Activated CD4-positive, alpha-beta T cell treated with anti-CD3 and anti-CD28 coated beads, Interleukin-2, amount 50 U/mL, for 48 hours (primary cell): ENCODE data around the gene NACC2.

Experiments
- DNase-seq, 2 experiments: peaks; one replicate each; pipeline ENCODE4 v3.0.0-alpha.2; 2020

Gene NACC2

DNA sequence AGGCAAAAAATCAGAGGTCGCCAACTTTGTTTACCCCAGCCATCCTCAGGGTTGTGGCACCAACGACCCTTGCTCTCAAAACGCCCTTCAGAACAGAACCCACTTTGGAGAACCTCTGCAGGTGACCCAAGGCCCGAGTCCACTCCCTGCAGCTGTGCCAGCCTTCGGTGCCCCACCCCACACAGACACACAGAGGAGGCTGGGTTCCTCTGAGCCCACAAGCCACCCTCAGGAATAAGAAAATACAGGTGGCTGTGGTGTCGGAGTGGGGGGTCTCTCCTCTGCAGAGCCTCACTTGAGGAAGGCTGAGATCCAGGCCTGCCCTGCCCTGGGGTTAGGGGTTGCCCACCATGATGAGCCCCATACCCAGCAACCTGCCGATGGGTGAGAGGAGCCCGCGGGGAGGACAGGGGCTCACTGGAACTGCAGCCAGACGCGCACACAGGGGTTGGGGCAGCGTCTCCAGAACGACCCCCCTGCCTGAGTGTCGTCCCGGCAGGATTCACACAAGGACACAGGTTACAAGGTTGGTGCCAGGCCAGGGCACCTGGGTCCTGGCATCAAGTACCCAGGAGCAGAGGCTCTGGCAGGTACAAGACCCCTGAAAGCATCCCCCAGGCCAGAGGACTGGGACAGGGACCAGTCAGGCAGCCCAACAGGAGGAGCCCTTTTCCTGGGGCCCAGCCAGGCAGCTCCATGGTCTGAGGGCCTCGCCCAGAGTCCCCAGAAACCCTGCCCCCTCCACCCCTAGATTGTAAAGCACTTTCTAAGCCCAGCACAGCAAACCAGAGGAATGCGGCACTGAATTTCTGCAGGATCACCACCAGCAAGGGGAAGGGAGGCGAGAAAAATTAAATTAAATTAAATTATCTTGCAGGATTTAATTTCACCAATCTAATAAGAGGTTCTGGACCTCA is 40.0 kb downstream of the NACC2 start:
- no peak for DNase-seq

- no peak for DNase-seq
These were observed 40.9 kb downstream of the NACC2 start for GRCh38 chr9:136054146-136054545.

GRCh38 chr9:136053757-136054142 is 41.3 kb downstream of the NACC2 start:
- DNase-seq: no peak

GRCh38 chr9:136052991-136053756 is 41.9 kb downstream of the NACC2 start:
- DNase-seq: no peak

DNA sequence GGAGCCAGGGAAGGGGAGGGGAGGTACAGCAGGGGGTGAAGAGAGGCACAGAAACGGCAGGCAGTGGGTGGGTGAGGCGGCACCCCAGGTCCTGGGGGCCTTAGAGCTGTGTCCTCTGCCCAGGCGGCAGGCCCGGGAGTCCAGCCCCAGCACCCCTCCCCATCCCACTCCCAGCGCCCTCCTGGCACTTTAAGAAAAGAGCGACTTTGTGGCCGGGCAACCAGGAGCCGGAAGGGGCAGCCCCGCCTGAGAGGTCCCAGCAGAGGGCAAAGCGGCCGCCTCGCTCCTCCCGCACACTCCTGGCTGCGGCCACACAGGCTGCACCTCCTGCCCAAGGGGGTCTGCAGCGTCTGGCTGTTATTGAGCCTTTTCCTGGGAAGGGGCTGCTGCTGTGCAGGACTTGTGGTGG is 42.6 kb downstream of the NACC2 start:
- DNase-seq: no peak

DNA sequence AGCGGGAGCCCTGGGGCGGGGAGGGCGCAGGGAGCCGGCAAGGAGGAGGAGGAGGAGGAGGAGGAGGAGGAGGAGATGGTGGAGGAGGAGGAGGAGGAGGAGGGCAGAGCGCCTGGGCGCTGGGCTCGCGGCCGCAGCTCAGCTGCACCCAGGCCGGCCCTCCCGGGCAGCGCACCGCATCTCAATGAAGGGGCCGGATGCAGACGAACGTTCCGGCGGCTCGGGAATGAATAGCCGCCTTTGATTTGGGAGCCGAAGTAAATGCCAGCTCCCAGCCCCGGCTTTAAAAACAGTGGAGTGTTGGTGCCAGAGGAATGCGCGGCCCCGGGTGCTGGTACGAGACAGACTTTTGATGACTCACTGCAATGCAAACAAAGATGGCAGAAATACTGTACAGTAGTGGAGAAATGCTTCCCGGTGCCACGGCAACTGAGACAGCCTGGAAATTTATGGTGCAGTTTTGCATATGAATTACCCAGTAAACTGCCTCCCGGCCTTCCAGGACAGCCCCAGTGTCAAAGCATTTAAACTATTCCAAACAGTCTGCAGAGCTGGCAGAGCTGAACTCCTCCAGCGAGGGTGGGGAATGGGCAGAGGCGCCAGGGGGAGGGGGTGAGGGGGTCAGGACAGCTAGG is 43.1 kb downstream of the NACC2 start:
- peak; percentile 33 to 39 for DNase-seq

DNA sequence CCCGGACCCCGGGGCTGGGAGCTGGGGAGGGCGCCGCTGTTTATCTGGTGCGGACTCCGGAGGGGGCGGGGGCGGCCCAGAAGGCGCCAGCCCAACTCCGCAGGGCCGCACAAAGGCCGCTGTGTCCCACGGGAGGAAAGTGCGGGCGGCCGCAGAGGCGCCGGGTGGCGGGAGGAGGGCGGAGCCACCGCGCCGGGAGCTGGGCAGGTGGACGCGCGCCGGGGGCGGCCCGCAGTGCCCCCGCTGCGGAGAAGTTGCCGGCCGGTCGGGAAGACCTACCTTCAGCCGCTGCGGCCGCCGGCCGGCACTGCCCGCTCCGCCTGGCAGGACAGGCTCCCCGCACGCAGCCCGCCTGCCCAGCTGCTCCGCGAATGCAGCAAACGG is 43.6 kb downstream of the NACC2 start:
- no peak for DNase-seq

GRCh38 chr9:136050701-136051452 is 44.2 kb downstream of the NACC2 start:
- DNase-seq: no peak

- DNase-seq: no peak
These were observed 44.8 kb downstream of the NACC2 start for GRCh38 chr9:136050266-136050700.

GRCh38 chr9:136049491-136050265 is 45.4 kb downstream of the NACC2 start:
- DNase-seq: no peak

DNA sequence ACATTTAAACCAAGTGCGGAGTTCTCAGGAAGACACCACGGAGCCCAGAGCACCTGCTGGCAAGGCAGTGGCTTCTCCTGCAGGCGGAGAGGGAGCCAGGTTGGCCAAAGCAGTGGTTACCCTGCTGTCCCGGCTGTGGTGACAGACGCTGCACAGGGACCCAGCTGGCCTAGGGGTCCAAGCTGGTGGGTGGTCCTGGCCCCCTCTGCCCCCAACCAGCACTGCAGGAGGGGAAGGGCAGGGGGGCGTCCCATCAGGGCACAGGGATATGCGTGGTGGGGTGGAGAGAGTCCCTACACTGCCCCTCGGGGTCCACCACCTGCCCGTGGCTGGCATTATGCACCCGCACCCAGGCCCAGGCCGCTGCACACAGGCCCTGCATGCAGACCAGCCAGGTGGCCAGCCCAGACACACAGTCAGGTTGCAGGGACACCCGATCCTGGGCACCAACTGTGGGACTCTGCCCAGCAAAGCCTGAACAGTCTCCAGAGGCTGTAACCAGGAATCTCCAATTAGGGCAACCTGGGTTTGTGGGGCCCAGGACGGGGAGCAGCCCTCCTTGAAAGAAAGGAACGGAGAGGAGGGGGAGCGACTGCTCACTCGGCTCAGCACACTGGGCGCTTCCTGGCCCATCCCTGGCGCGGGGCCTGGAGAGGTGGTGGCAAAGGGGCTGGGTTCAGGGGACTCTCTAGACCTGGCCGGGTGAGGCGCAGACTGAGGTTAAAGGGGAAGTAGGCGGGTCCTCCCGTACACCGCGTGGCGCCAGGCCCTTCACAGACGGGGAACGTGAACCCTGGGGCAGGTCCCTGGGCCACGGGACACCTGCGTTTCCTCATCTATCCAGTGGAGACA is 46.3 kb downstream of the NACC2 start:
- no peak for DNase-seq

GRCh38 chr9:136047775-136048559 is 47.1 kb downstream of the NACC2 start:
- no peak for DNase-seq

- no peak for DNase-seq
These were observed 47.9 kb downstream of the NACC2 start for GRCh38 chr9:136047076-136047774.

DNA sequence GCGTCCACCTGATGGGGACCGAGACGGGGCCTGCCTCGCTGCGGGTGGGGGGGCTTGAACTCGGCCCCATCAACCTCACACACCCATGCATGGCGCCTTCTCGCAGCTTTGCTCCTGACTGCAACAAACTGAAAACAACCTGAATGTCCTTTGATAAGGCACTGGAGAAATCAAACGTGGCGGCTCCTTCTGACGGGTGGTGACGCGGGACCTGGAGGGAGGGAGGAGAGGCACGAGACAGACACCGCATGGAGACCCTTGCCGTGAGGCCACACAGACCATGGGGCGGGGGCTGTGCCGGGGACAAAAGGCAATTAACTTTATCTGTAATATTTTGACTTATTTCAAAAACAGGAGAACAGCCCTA is 48.6 kb downstream of the NACC2 start:
- DNase-seq: no peak

DNA sequence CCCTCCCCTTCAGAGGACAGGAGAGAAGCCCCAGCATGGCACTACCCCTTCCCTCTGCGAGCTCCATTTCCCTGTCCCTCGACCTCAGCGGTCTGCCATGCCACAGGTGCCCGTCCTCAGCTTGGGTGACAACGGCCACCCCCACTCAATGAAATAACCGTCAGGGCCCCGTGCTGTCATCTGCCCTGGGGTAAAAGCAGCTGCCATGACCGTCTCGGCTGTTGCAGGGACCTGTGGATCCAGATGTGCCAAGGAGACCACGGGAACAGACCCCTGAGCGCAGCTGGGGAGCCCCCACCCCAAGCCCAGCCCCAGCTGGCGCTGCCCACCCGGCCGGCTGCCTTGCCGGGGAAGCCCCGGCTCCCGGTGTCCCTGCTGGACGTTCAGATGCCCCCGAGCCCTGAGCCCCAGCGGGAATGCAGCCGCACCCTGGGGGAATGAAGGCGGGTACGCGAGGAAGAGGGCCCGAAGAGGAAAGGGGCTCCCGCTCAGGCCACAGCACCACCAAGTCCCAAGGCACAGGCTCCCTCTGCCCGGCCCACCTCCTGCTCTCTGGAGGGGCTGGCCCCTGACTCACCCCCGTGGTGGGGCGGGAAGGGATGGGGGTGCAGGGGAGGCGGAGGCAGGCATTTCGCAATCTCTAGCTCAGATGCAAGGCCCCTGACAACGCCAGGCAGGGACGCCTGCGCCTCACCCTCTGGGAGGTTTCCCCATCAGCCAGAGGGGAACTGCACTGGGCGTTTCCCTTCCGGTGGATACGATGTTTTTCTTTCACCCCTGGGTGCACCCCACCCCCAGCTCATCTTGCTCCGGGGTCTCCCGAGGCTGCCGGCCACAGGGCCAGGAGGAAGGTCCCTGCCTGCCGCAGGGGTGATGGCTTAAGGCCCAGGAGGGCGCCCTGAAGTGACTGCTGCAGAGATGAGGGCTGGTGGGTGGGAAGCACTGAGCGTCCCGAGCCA is 49.2 kb downstream of the NACC2 start:
- no peak for DNase-seq

GRCh38 chr9:136044971-136045594 is 50.0 kb downstream of the NACC2 start:
- DNase-seq: no peak

- DNase-seq: no peak
These were observed 50.7 kb downstream of the NACC2 start for GRCh38 chr9:136044207-136044970.
